ENCODE measurements around the gene GRID2. TPM values are rescaled to one million over a fixed set of nuclear protein-coding genes. Genes with fewer than 3 reads are reported as not detected.

The GRID2 gene
- total and polyA plus RNA-seq, 10 of the 15 experiments (the other 5 are each of a cell fraction or from before 2014, with no cell fraction given), result not detected

GRCh38 chr4:93201471-93202096 lies 897.8 kb downstream of the GRID2 start:
- ChIA-PET POLR2A (no interaction called here), RAD21 (ENCODE audit: unreplicated experiment) (no interaction called here), SMC1A (ENCODE audit: uncharacterized antibody, unreplicated experiment) (interaction anchor here (0.6 to 2.2 kb wide), 6 partner anchors 8 to 582 kb away, joined by 3 to 7 read pairs (median 4); no protein-coding TSS in a partner anchor), CTCF (interaction anchor here (0.8 to 3.5 kb wide), 3 partner anchors 9 to 43 kb away, joined by 3 to 11 read pairs (median 3); no protein-coding TSS in a partner anchor)
- Histone ChIP-seq H3K4me1 (ENCODE audit: control insufficient read depth, insufficient read depth, low read length) (no peaks in the 10 kb centered on the region), H3K79me2 (ENCODE audit: control insufficient read depth, insufficient read depth, low read length) (no peaks in the 10 kb centered on the region), H3K36me3 (ENCODE audit: control insufficient read depth in 2 of 2, insufficient read depth in 2 of 2, low read length in 1 of 2) (no peaks in the 10 kb centered on the region), H3K9me3 (replicated peaks; ENCODE audit: control insufficient read depth, insufficient read depth, low read length) (no peaks in the 10 kb centered on the region), H3K4me2 (ENCODE audit: control insufficient read depth, insufficient read depth) (no peak overlapping the region), H4K20me1 (ENCODE audit: control insufficient read depth, insufficient read depth) (no peaks in the 10 kb centered on the region), H3K9ac (ENCODE audit: control insufficient read depth, insufficient read depth, low read length) (no peak overlapping the region), H2AFZ (ENCODE audit: control insufficient read depth, low read depth, low read length) (no peak overlapping the region), H3K4me3 (no peak overlapping the region), H3K27ac (ENCODE audit: control insufficient read depth, insufficient read depth) (no peak overlapping the region), H3K27me3 (replicated peaks in 1 of 2; ENCODE audit: control insufficient read depth in 2 of 2, insufficient read depth in 2 of 2, low read length in 1 of 2) (no peaks in the 10 kb centered on the region)
- DNase-seq (ENCODE audit: low read depth, low spot score) (no peak), ATAC-seq (no peak), FAIRE-seq (no peak)
- in situ Hi-C loops (cut with MboI), result no loop called here
- intact Hi-C loops (cut with micrococcal nuclease; ENCODE audit: unreplicated experiment), result no loop called here
- BruUV-seq (replicated peaks), result no TSS peak
- 11% methylated on average over 4 of the region's 4 CpGs for WGBS (ENCODE audit: insufficient coverage, insufficient replicate concordance, low lambda C conversion rate, missing lambda C conversion rate)
- TF ChIP-seq DPF2 (IDR thresholded peaks at IDR 0.05), result no peak

GRCh38 chr4:93203708-93204107 lies 899.9 kb downstream of the GRID2 start:
- peak; percentile 80 for ATAC-seq
- CTCF ChIA-PET, result interaction anchor here (1.2 kb wide), 1 partner anchor 17 kb away, joined by 5 read pairs; no protein-coding TSS in a partner anchor
- in situ Hi-C loops (cut with MboI), result no loop called here
- intact Hi-C loops (cut with micrococcal nuclease; ENCODE audit: unreplicated experiment), result no loop called here
- SMC1A ChIA-PET (ENCODE audit: uncharacterized antibody, unreplicated experiment), result no interaction called here
- no peak for FAIRE-seq
- TF ChIP-seq SIX5 (IDR thresholded peaks at IDR 0.05; ENCODE audit: low read depth, low read length, severe bottlenecking) (peak; percentile 42), HCFC1 (IDR thresholded peaks at IDR 0.05; ENCODE audit: low read length) (peak; percentile 43; the same call in 1 of the 2 replicates), ATF2 (IDR thresholded peaks at IDR 0.05; ENCODE audit: low read length) (no peak), JUNB (IDR thresholded peaks at IDR 0.05) (no peak)
- TF ChIP-seq, protein P1, sequence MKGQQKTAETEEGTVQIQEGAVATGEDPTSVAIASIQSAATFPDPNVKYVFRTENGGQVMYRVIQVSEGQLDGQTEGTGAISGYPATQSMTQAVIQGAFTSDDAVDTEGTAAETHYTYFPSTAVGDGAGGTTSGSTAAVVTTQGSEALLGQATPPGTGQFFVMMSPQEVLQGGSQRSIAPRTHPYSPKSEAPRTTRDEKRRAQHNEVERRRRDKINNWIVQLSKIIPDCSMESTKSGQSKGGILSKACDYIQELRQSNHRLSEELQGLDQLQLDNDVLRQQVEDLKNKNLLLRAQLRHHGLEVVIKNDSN (IDR thresholded peaks at IDR 0.05; ENCODE audit: borderline replicate concordance, extremely low read length, insufficient read depth, low read depth, low read length), result peak; percentile 46
- H3K4me2 ChIP-seq (ENCODE audit: control insufficient read depth, insufficient read depth), result no peak overlapping the region
- POLR2A ChIA-PET, result no interaction called here
- no peak overlapping the region for H2AFZ ChIP-seq (ENCODE audit: control insufficient read depth, low read depth, low read length)
- DNase-seq (ENCODE audit: low read depth, low spot score), result no peak
- BruUV-seq (replicated peaks), result no TSS peak
- no peaks in the 10 kb centered on the region for H3K27me3 ChIP-seq (replicated peaks in 1 of 2; ENCODE audit: control insufficient read depth in 2 of 2, insufficient read depth in 2 of 2, low read length in 1 of 2)
- 60% methylated on average over 4 of the region's 4 CpGs for WGBS (ENCODE audit: insufficient coverage, insufficient replicate concordance, low lambda C conversion rate, missing lambda C conversion rate)
- no peaks in the 10 kb centered on the region for H3K9me3 ChIP-seq (replicated peaks; ENCODE audit: control insufficient read depth, insufficient read depth, low read length)
- no peaks in the 10 kb centered on the region for H3K79me2 ChIP-seq (ENCODE audit: control insufficient read depth, insufficient read depth, low read length)
- H3K9ac ChIP-seq (ENCODE audit: control insufficient read depth, insufficient read depth, low read length), result no peak overlapping the region
- H4K20me1 ChIP-seq (ENCODE audit: control insufficient read depth, insufficient read depth), result no peaks in the 10 kb centered on the region
- no peak overlapping the region for H3K27ac ChIP-seq (ENCODE audit: control insufficient read depth, insufficient read depth)
- RAD21 ChIA-PET (ENCODE audit: unreplicated experiment), result no interaction called here
- H3K36me3 ChIP-seq (ENCODE audit: control insufficient read depth in 2 of 2, insufficient read depth in 2 of 2, low read length in 1 of 2), result no peaks in the 10 kb centered on the region
- no peak overlapping the region for H3K4me3 ChIP-seq
- H3K4me1 ChIP-seq (ENCODE audit: control insufficient read depth, insufficient read depth, low read length), result no peaks in the 10 kb centered on the region

Data from GM12878 (cell line).